Right lobe of liver (tissue), 4 donors: ENCODE results near the gene TOB2.

Experiments used
- POLR2A ChIP-seq: fragments of 450-650 bp; IDR thresholded peaks from one replicate; pipeline ENCODE4 v1.6.1; 2017; ENCODE audit warnings: antibody characterized with exemption, mild to moderate bottlenecking
- TF ChIP-seq, protein P1 (sequence below), 4 donors: fragments of 200-600 bp in 3 of 4; fragments of 450-650 bp in 1 of 4; IDR thresholded peaks; one replicate each; pipeline versions ENCODE4 v1.5.1 to v1.8.0; 2016 to 2022; ENCODE audit warnings: antibody characterized with exemption in 4 of 4, mild to moderate bottlenecking in 2 of 4
- donor health status: DM: no; HTN: no; CAD: no.
- donor health status: DM: no; HTN: no; CAD: no.
- donor health status: DM: no; HTN: yes; CAD: no.

DNA sequence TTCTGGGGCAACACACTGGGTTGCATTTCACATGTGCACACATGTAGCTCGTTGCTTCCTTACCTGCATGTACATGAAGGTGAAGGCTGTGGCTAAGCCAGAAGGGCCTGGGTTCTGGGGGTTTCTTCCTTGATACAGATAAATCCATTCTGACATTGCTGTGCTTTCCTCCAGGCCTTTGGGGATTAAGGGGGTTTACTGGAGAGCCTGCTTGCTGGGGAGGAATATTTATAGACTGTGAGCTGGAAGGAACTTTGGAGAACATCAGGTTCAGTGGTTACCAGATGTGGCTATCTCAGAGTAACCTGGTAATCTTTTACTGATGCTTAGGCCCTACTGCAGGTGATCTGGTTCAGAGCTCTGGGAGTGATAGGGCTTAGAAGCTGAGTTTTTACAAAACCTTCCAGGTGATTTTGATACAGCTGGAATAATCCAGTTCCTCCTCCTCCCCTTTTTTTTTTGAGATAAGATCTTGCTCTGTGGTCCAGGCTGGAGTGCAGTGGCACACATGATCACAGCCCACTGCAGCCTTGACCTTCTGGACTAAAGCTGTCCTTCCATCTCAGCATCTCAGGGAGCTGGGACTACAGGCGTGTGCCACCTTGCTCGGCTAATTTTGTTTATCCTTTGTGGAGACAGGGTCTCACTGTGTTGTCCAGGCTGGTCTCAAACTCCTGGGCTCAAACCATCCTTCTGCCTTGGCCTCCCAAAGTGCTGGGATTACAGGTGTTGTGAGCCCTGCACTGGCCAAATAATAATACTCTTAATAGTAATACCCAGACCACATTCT lies 42.2 kb upstream of the TOB2 start:
- TF ChIP-seq, protein P1, sequence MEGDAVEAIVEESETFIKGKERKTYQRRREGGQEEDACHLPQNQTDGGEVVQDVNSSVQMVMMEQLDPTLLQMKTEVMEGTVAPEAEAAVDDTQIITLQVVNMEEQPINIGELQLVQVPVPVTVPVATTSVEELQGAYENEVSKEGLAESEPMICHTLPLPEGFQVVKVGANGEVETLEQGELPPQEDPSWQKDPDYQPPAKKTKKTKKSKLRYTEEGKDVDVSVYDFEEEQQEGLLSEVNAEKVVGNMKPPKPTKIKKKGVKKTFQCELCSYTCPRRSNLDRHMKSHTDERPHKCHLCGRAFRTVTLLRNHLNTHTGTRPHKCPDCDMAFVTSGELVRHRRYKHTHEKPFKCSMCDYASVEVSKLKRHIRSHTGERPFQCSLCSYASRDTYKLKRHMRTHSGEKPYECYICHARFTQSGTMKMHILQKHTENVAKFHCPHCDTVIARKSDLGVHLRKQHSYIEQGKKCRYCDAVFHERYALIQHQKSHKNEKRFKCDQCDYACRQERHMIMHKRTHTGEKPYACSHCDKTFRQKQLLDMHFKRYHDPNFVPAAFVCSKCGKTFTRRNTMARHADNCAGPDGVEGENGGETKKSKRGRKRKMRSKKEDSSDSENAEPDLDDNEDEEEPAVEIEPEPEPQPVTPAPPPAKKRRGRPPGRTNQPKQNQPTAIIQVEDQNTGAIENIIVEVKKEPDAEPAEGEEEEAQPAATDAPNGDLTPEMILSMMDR (IDR thresholded peaks at IDR 0.05): no peak
- no peak for TF ChIP-seq POLR2A
